ENCODE data around the gene TBL1X. TPM values are rescaled to one million over a fixed set of nuclear protein-coding genes. Genes with fewer than 3 reads are reported as not detected.

TBL1X gene
- total and polyA plus RNA-seq, 2 of the 8 experiments (the other 6 are each of a cell fraction or from before 2014, with no cell fraction given) = 13.3 to 25.6 TPM

- TF ChIP-seq MAX (IDR thresholded peaks at IDR 0.05) = no peak
- TF ChIP-seq RXRA (IDR thresholded peaks at IDR 0.05; ENCODE audit: insufficient read depth, low read depth, low read length) = no peak
- TF ChIP-seq TBP (IDR thresholded peaks at IDR 0.05; ENCODE audit: low read depth, low read length) = no peak
- no peak for TF ChIP-seq KDM4A (IDR thresholded peaks at IDR 0.05; ENCODE audit: low read depth, low read length, severe bottlenecking)
- TF ChIP-seq NANOG (IDR thresholded peaks at IDR 0.05; ENCODE audit: insufficient read depth, low read depth, low read length, poor library complexity, severe bottlenecking) = no peak
- no peak for TF ChIP-seq CHD1 (IDR thresholded peaks at IDR 0.05; ENCODE audit: low read depth, low read length)
- TF ChIP-seq USF2 (IDR thresholded peaks at IDR 0.05; ENCODE audit: low read length) = no peak
These were observed 178.9 kb downstream of the TBL1X start (continued) for GRCh38 chrX:9643807-9644206.

Data from H1 (cell line).